Calu3 (cell line): ENCODE results near the gene TSPAN8. TPM values are rescaled to one million over a fixed set of nuclear protein-coding genes. Genes with fewer than 3 reads are reported as not detected.

Experiments used
- Bru-seq: library from RNA; stranded (reverse); fragments of 400-500 nt; gene quantifications from one replicate; lab custom pipeline; 2021; lab: Mats Ljungman, UMichigan
- BruChase-seq, 2 experiments: library from RNA; stranded (reverse); fragments of 400-500 nt; gene quantifications; one replicate each; lab custom pipeline; 2021; lab: Mats Ljungman, UMichigan
- BruUV-seq: library from RNA; stranded (reverse); fragments of 400-500 nt; replicated peaks from 2 replicates; lab custom pipeline; 2021; lab: Mats Ljungman, UMichigan
- CTCF ChIA-PET: fragments of 300-600 bp; sonication (Branson Sonifier 250); formaldehyde crosslinking; loops from one replicate; lab custom pipeline; 2022; ENCODE audit warnings: antibody characterized with exemption; lab: Charles Lee
- DNase-seq: peaks from one replicate; pipeline ENCODE4 v3.0.0; 2022
- H3K27ac Mint-ChIP-seq: one replicate; pipeline ENCODE4 v1.8.0; 2022; ENCODE audit warnings: mixed read lengths; ENCODE audit not compliant: unreplicated experiment
- H3K27me3 Mint-ChIP-seq: one replicate; pipeline ENCODE4 v1.8.0; 2022; ENCODE audit warnings: mixed read lengths; ENCODE audit not compliant: unreplicated experiment
- H3K36me3 Mint-ChIP-seq: one replicate; pipeline ENCODE4 v1.8.0; 2022; ENCODE audit warnings: mild to moderate bottlenecking, moderate library complexity, mixed read lengths; ENCODE audit not compliant: insufficient read depth, unreplicated experiment
- H3K4me1 Mint-ChIP-seq: one replicate; pipeline ENCODE4 v1.8.0; 2022; ENCODE audit warnings: mild to moderate bottlenecking, low read depth, mixed read lengths; ENCODE audit not compliant: unreplicated experiment
- H3K4me3 Mint-ChIP-seq: one replicate; pipeline ENCODE4 v1.8.0; 2022; ENCODE audit warnings: mild to moderate bottlenecking, low read depth, moderate library complexity, mixed read lengths; ENCODE audit not compliant: unreplicated experiment
- H3K9me3 Mint-ChIP-seq: one replicate; pipeline ENCODE4 v1.8.0; 2022; ENCODE audit warnings: low read depth, mixed read lengths; ENCODE audit not compliant: unreplicated experiment
- intact Hi-C: fragments of 100-400 bp; cut with micrococcal nuclease; formaldehyde crosslinking; loops from one replicate; pipeline ENCODE4 v1.10.0; 2022; ENCODE audit not compliant: unreplicated experiment
- long read RNA-seq: library from polyadenylated mRNA; stranded (forward); transcript quantifications from one replicate; pipeline ENCODE4 v2.0.0, GENCODE V29; 2022
- total RNA-seq: library from RNA; stranded (reverse); gene quantifications from 2 replicates; pipeline ENCODE4 v1.2.3, GENCODE V29; 2022
- TF ChIP-seq, protein P1 (sequence below): fragments of 200-600 bp; IDR thresholded peaks from one replicate; pipeline ENCODE4 v1.8.0; 2022; ENCODE audit warnings: antibody characterized with exemption; ENCODE audit not compliant: unreplicated experiment

TSPAN8 gene
- 289 and 384 TPM in 2 replicates for total RNA-seq
- Bru-seq, nascent RNA: percentile 67 among the genes with signal in this experiment
- BruChase-seq, experiment 1, labeled RNA remaining after a 6-hour chase: percentile 56 among the genes with signal in this experiment
- BruChase-seq, experiment 2, labeled RNA remaining after a 2-hour chase: percentile 42 among the genes with signal in this experiment
- long read RNA-seq, transcript TSPAN8-203 (8 exons, 1,168 nt): minor isoform, 383 of 937 reads
- long read RNA-seq, transcript TSPAN8-201 (9 exons, 1,227 nt): major isoform, 452 of 937 reads
- long read RNA-seq, transcript TSPAN8-206 (6 exons, 759 nt): minor isoform, 29 of 937 reads
- long read RNA-seq, partial matches to known transcripts: 24 of 937 reads
- long read RNA-seq, other reads (novel, unspliced or antisense): 49 of 937 reads

DNA sequence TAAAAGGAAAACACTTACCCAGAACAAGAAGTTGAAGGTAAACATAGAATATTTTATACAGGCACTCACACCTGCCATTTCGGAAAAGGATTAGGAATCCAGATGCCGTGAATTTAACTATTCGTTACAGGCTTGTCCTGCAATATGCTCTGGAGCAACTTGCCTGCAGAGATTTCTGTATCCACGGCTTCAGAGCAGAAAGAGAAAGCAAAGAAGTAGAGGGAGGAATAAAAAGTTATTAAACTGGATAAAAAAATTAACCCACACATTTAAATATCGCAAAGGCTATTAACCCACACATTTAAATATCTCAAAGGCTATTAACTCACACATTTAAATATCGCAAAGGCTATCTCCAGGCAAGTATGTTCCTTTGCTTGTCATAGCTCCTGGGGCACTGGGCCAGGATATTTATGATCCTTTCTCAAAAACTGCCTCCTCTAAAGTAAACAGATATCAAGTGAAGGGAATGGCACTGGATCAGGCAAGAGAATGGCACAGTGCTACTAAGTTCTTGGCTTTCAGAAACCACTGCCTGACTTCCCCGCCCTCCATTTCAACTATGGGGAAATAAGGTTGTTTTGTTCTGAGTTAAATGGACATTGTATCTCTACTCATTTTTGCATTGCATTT, at the start of gene TSPAN8:
TSS of gene TSPAN8 (minus strand) at position 399 of the 633 bp plus-strand sequence. CDS start at position 78, 321 bp downstream.
- Mint-ChIP-seq H3K9me3 (no peaks in the 10 kb centered on the region), H3K4me1 (peaks cover 61% of the 10 kb centered on the region), H3K36me3 (peaks cover 67% of the 10 kb centered on the region), H3K4me3 (peak within 1 kb of the TSS; percentile 70), H3K27me3 (no peaks in the 10 kb centered on the region), H3K27ac (peak within 1 kb of the TSS; percentile 88)
- no TSS peak for BruUV-seq
- DNase-seq: peak; percentile 54
- intact Hi-C loops: loop anchor here (2.0 to 5.0 kb wide), 2 partner anchors 19 to 405 kb away; no protein-coding TSS in a partner anchor
- TF ChIP-seq, protein P1, sequence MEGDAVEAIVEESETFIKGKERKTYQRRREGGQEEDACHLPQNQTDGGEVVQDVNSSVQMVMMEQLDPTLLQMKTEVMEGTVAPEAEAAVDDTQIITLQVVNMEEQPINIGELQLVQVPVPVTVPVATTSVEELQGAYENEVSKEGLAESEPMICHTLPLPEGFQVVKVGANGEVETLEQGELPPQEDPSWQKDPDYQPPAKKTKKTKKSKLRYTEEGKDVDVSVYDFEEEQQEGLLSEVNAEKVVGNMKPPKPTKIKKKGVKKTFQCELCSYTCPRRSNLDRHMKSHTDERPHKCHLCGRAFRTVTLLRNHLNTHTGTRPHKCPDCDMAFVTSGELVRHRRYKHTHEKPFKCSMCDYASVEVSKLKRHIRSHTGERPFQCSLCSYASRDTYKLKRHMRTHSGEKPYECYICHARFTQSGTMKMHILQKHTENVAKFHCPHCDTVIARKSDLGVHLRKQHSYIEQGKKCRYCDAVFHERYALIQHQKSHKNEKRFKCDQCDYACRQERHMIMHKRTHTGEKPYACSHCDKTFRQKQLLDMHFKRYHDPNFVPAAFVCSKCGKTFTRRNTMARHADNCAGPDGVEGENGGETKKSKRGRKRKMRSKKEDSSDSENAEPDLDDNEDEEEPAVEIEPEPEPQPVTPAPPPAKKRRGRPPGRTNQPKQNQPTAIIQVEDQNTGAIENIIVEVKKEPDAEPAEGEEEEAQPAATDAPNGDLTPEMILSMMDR: no peak
- CTCF ChIA-PET: interaction anchor here (1.1 to 1.2 kb wide), 2 partner anchors 19 to 57 kb away, joined by 3 to 4 read pairs; no protein-coding TSS in a partner anchor

DNA sequence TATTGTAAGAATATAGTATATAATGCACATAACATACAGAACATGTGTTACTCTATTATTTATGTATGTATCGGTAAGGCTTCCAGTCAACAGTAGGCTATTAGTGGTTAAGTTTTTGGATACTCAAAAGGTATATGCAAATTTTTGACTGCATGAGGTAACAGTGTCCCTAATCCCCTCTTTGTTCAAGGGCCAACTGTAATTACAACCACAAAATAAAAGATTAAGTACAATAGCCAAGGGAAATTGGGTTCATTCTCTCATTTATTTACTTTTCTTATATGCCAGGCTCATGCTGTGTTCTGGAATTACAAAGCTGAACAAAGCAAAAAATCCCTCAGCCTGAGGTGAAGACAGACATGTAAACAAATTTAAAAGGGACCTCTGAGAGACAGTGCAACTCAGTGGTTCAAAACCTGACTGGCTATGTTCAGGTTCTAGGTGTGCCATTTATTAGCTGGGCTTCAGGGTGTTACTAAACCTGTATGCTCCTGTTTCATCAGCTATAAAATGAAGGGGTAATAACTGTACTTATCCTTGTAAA, 43.4 kb upstream of the TSPAN8 start:
- CTCF ChIA-PET: no interaction called here
- H3K27me3 Mint-ChIP-seq: no peaks in the 10 kb centered on the region
- intact Hi-C loops: no loop called here
- H3K9me3 Mint-ChIP-seq: peaks cover 3% of the 10 kb centered on the region
- H3K4me3 Mint-ChIP-seq: no peak overlapping the region
- no peaks in the 10 kb centered on the region for H3K36me3 Mint-ChIP-seq
- peaks cover 25% of the 10 kb centered on the region for H3K4me1 Mint-ChIP-seq
- TF ChIP-seq, protein P1: no peak
- no TSS peak for BruUV-seq
- no peak overlapping the region for H3K27ac Mint-ChIP-seq
- no peak for DNase-seq

DNA sequence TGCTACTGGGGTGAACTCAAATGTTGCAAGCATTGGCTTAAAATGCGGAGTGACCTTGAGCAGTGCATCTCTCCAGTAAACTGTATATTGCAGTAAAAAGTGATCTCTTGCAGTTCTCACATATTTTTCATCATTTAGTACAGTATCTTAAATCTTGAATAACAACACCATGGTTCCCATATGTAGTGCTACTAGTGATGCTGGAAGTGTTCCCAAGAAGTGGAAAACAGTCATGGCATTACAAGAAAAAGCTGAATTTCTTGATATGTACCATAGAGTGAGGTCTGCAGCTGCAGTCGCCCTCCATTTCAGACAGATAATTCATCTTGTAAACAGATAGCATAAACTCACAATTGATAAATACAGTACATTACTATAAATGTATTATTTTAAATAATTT, 42.9 kb upstream of the TSPAN8 start:
- intact Hi-C loops: no loop called here
- no peak overlapping the region for H3K4me3 Mint-ChIP-seq
- BruUV-seq: no TSS peak

DNA sequence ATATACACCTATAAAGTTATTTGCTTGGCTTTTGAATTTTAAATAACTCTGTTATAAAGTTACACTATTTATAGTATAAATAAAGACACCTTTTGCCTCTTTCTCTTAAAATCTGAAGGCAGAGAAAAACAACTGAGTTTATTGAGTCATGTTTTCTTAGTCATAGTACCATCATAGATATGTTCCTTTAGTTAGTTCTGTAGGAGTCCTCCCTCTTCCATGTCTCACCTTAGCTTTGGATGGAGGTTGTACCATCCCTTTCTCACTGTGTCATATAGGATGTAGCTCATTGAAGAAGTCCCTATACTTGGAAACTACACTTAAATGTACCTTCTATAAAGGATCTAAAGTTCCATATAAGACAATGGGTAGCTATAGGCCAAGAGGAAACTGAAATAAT, 39.7 kb upstream of the TSPAN8 start:
- CTCF ChIA-PET: interaction anchor here (1.0 kb wide), 1 partner anchor 10 kb away, joined by 4 read pairs; no protein-coding TSS in a partner anchor
- peaks cover 43% of the 10 kb centered on the region for H3K4me1 Mint-ChIP-seq
- no peaks in the 10 kb centered on the region for H3K9me3 Mint-ChIP-seq
- TF ChIP-seq, protein P1: no peak
- H3K27me3 Mint-ChIP-seq: no peaks in the 10 kb centered on the region
- H3K4me3 Mint-ChIP-seq: no peak overlapping the region
- DNase-seq: no peak
- no peaks in the 10 kb centered on the region for H3K36me3 Mint-ChIP-seq
- H3K27ac Mint-ChIP-seq: no peak overlapping the region
- BruUV-seq: no TSS peak
- intact Hi-C loops: no loop called here

More for the DNA sequence above, 42.9 kb upstream of the TSPAN8 start:
- peaks cover 29% of the 10 kb centered on the region for H3K4me1 Mint-ChIP-seq
- TF ChIP-seq, protein P1: no peak
- CTCF ChIA-PET: no interaction called here
- peaks cover 3% of the 10 kb centered on the region for H3K9me3 Mint-ChIP-seq
- H3K27ac Mint-ChIP-seq: no peak overlapping the region
- no peaks in the 10 kb centered on the region for H3K36me3 Mint-ChIP-seq
- DNase-seq: no peak
- H3K27me3 Mint-ChIP-seq: no peaks in the 10 kb centered on the region
